Memory B cell (primary cell): Measurements from ENCODE around the gene ZSCAN26.

ENCODE experiments used
- ATAC-seq: fragments of 150-1000 bp; cut with Tn5 transposase; 2 replicates; pipeline ENCODE4 v1.10.0; 2021; ENCODE audit warnings: low read depth, mild to moderate bottlenecking, moderate library complexity
- DNase-seq, 2 donors: peaks; one replicate each; pipeline ENCODE4 v3.0.0; 2022; ENCODE audit warnings: low spot score in 2 of 2
- H3K27ac Mint-ChIP-seq: one replicate; pipeline ENCODE4 v1.8.0; 2022; ENCODE audit warnings: mild to moderate bottlenecking, moderate library complexity, mixed read lengths
- H3K27me3 Mint-ChIP-seq: one replicate; pipeline ENCODE4 v1.8.0; 2022; ENCODE audit warnings: mixed read lengths
- H3K36me3 Mint-ChIP-seq: one replicate; pipeline ENCODE4 v1.8.0; 2022; ENCODE audit warnings: mild to moderate bottlenecking, mixed read lengths
- H3K4me1 Mint-ChIP-seq: one replicate; pipeline ENCODE4 v1.8.0; 2022; ENCODE audit warnings: mixed read lengths
- H3K4me3 Mint-ChIP-seq: one replicate; pipeline ENCODE4 v1.8.0; 2022; ENCODE audit warnings: mild to moderate bottlenecking, moderate library complexity, mixed read lengths
- H3K9me3 Mint-ChIP-seq: one replicate; pipeline ENCODE4 v1.8.0; 2022; ENCODE audit warnings: mixed read lengths

Gene ZSCAN26

GRCh38 chr6:28245206-28245941 is 21.6 kb upstream of the ZSCAN26 start:
- no peak for ATAC-seq
- peaks cover 41% of the 10 kb centered on the region for H3K36me3 Mint-ChIP-seq

GRCh38 chr6:28248916-28249315 is 18.0 kb upstream of the ZSCAN26 start:
- Mint-ChIP-seq H3K4me1 (peaks cover 7% of the 10 kb centered on the region), H3K4me3 (no peak overlapping the region), H3K36me3 (peaks cover 35% of the 10 kb centered on the region), H3K9me3 (peaks cover 3% of the 10 kb centered on the region), H3K27ac (no peak overlapping the region), H3K27me3 (no peaks in the 10 kb centered on the region)
- ATAC-seq (no peak), DNase-seq (no peak)

More at GRCh38 chr6:28245206-28245941, 21.6 kb upstream of the ZSCAN26 start:
- Mint-ChIP-seq H3K27ac (peak overlapping the region; percentile 60), H3K9me3 (no peaks in the 10 kb centered on the region), H3K27me3 (no peaks in the 10 kb centered on the region), H3K4me3 (no peak overlapping the region), H3K4me1 (no peaks in the 10 kb centered on the region)
- DNase-seq = no peak

GRCh38 chr6:28250747-28251146 is 16.2 kb upstream of the ZSCAN26 start:
- peaks cover 26% of the 10 kb centered on the region for H3K36me3 Mint-ChIP-seq
- ATAC-seq (no peak), DNase-seq (no peak)
- H3K27ac Mint-ChIP-seq = no peak overlapping the region
- peaks cover 7% of the 10 kb centered on the region for H3K4me1 Mint-ChIP-seq
- no peaks in the 10 kb centered on the region for H3K27me3 Mint-ChIP-seq
- peaks cover 3% of the 10 kb centered on the region for H3K9me3 Mint-ChIP-seq
- H3K4me3 Mint-ChIP-seq = peak overlapping the region; percentile 46

GRCh38 chr6:28251661-28252008 is 15.3 kb upstream of the ZSCAN26 start:
- peaks cover 7% of the 10 kb centered on the region for H3K4me1 Mint-ChIP-seq
- peak overlapping the region; percentile 94 for H3K4me3 Mint-ChIP-seq
- ATAC-seq (peak; percentile 64), DNase-seq (no peak)
- H3K9me3 Mint-ChIP-seq = peaks cover 3% of the 10 kb centered on the region
- no peaks in the 10 kb centered on the region for H3K27me3 Mint-ChIP-seq
- peak overlapping the region; percentile 70 for H3K27ac Mint-ChIP-seq
- H3K36me3 Mint-ChIP-seq = peaks cover 19% of the 10 kb centered on the region

GRCh38 chr6:28252009-28252975 is 14.7 kb upstream of the ZSCAN26 start, which contains the start of gene ZKSCAN4:
TSS of gene ZKSCAN4 (minus strand) at chr6:28252269. CDS start at chr6:28251980, 289 bp downstream.
- peak; percentile 74 to 80 for DNase-seq
- Mint-ChIP-seq H3K27me3 (peaks cover 1% of the 10 kb centered on the region), H3K4me1 (peaks cover 7% of the 10 kb centered on the region), H3K27ac (peak within 1 kb of the TSS; percentile 70), H3K9me3 (peaks cover 3% of the 10 kb centered on the region), H3K36me3 (peaks cover 13% of the 10 kb centered on the region), H3K4me3 (peak within 1 kb of the TSS; percentile 94)
- peak; percentile 89 for ATAC-seq

GRCh38 chr6:28254121-28254519 is 12.8 kb upstream of the ZSCAN26 start:
- Mint-ChIP-seq H3K9me3 (peaks cover 5% of the 10 kb centered on the region), H3K36me3 (peaks cover 6% of the 10 kb centered on the region), H3K4me1 (peaks cover 11% of the 10 kb centered on the region), H3K27me3 (peaks cover 1% of the 10 kb centered on the region), H3K4me3 (no peak overlapping the region), H3K27ac (no peak overlapping the region)
- DNase-seq (no peak), ATAC-seq (peak; percentile 17)

GRCh38 chr6:28257042-28257441 is 9.9 kb upstream of the ZSCAN26 start:
- ATAC-seq (no peak), DNase-seq (no peak)
- Mint-ChIP-seq H3K9me3 (peaks cover 9% of the 10 kb centered on the region), H3K4me3 (no peak overlapping the region), H3K4me1 (peaks cover 8% of the 10 kb centered on the region), H3K27ac (no peak overlapping the region), H3K27me3 (peaks cover 3% of the 10 kb centered on the region), H3K36me3 (peaks cover 6% of the 10 kb centered on the region)

GRCh38 chr6:28258877-28259777 is 7.8 kb upstream of the ZSCAN26 start, which contains the start of gene NKAPL:
TSS of gene NKAPL (plus strand) at chr6:28259297. CDS start at chr6:28259372, 75 bp downstream.
- peak; percentile 29 to 38 for DNase-seq
- Mint-ChIP-seq H3K36me3 (peaks cover 6% of the 10 kb centered on the region), H3K4me3 (peak within 1 kb of the TSS; percentile 78), H3K4me1 (peaks cover 4% of the 10 kb centered on the region), H3K9me3 (peaks cover 6% of the 10 kb centered on the region), H3K27me3 (peaks cover 3% of the 10 kb centered on the region), H3K27ac (peak within 1 kb of the TSS; percentile 86)
- ATAC-seq = peak; percentile 82

GRCh38 chr6:28263922-28264321 is 3.0 kb upstream of the ZSCAN26 start:
- ATAC-seq (no peak), DNase-seq (no peak)
- peaks cover 3% of the 10 kb centered on the region for H3K36me3 Mint-ChIP-seq
- H3K4me1 Mint-ChIP-seq = peaks cover 5% of the 10 kb centered on the region
- no peak overlapping the region for H3K4me3 Mint-ChIP-seq
- peaks cover 2% of the 10 kb centered on the region for H3K27me3 Mint-ChIP-seq
- H3K27ac Mint-ChIP-seq = no peak overlapping the region
- H3K9me3 Mint-ChIP-seq = peaks cover 4% of the 10 kb centered on the region

- H3K36me3 Mint-ChIP-seq = peaks cover 5% of the 10 kb centered on the region
- H3K4me3 Mint-ChIP-seq = no peak overlapping the region
- H3K27ac Mint-ChIP-seq = no peak overlapping the region
These were observed 2.0 kb upstream of the ZSCAN26 start for GRCh38 chr6:28264834-28265401.

GRCh38 chr6:28266563-28266961 is 381 bp upstream of the ZSCAN26 start:
- Mint-ChIP-seq H3K4me1 (peaks cover 10% of the 10 kb centered on the region), H3K36me3 (peaks cover 12% of the 10 kb centered on the region), H3K4me3 (no peak overlapping the region), H3K9me3 (no peaks in the 10 kb centered on the region), H3K27ac (no peak overlapping the region), H3K27me3 (no peaks in the 10 kb centered on the region)
- ATAC-seq (no peak), DNase-seq (no peak)

More at GRCh38 chr6:28264834-28265401, 2.0 kb upstream of the ZSCAN26 start:
- peaks cover 2% of the 10 kb centered on the region for H3K27me3 Mint-ChIP-seq
- ATAC-seq = no peak
- no peak for DNase-seq
- H3K9me3 Mint-ChIP-seq = peaks cover 4% of the 10 kb centered on the region
- peaks cover 7% of the 10 kb centered on the region for H3K4me1 Mint-ChIP-seq

GRCh38 chr6:28267695-28268059 is 734 bp downstream of the ZSCAN26 start:
- Mint-ChIP-seq H3K9me3 (no peaks in the 10 kb centered on the region), H3K4me3 (no peak overlapping the region), H3K27ac (no peak overlapping the region), H3K36me3 (peaks cover 15% of the 10 kb centered on the region), H3K4me1 (peaks cover 10% of the 10 kb centered on the region), H3K27me3 (no peaks in the 10 kb centered on the region)
- DNase-seq (no peak), ATAC-seq (no peak)

- H3K27ac Mint-ChIP-seq = no peak overlapping the region
- no peaks in the 10 kb centered on the region for H3K27me3 Mint-ChIP-seq
- ATAC-seq (no peak), DNase-seq (no peak)
- H3K9me3 Mint-ChIP-seq = no peaks in the 10 kb centered on the region
- H3K36me3 Mint-ChIP-seq = peaks cover 24% of the 10 kb centered on the region
- H3K4me3 Mint-ChIP-seq = no peak overlapping the region
- H3K4me1 Mint-ChIP-seq = peaks cover 10% of the 10 kb centered on the region
These were observed 2.5 kb downstream of the ZSCAN26 start for GRCh38 chr6:28269492-28269891.
